HPDE6-E6E7 (cell line): Measurements from ENCODE around the gene CSAD.
"Not testable (repeated sequence)": the region's sequence is repeated elsewhere in the genome, so short reads cannot be mapped to it uniquely, and the experiment has no call there.

Source experiments
- DNase-seq: peaks from one replicate; pipeline ENCODE4 v3.0.0; 2011; ENCODE audit warnings: missing footprints; ENCODE audit errors: extremely low spot score

CSAD gene

DNA sequence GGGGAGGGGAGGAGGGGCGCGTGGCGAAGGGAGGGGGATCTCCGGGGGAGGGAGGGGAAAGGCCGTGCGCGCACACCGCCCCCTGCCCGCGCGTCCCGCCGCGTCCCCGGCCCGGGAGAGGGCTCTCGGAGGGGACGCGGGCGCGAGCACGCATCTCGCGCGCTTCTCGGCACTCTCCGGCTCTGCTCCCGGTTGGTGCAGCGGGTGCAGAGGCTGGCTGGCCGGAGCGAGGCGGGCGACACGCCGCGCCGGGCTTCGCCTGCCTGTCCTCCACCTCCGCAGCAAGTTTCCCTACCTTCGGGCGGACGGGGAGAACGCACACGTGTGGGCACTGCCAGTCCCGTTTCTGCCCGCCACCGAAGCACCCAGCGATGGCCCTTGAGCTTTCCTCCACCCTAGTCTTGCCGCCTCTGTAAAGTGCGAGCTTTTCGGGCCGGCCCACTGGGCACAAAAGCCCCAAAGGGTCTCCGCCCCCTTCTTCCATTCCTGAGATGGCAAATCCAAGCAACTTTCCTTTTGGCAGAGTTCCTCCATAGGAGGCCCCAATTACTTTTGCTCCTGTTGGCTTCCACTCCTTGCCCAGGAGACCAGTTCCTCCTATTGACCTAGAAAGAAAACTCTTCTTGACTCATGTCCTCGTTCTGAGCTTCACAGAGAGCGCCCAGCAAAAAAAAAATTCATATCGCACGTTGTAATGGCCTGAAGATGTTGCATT lies 363 bp upstream of the CSAD start:
- peak; percentile 82 for DNase-seq

DNA sequence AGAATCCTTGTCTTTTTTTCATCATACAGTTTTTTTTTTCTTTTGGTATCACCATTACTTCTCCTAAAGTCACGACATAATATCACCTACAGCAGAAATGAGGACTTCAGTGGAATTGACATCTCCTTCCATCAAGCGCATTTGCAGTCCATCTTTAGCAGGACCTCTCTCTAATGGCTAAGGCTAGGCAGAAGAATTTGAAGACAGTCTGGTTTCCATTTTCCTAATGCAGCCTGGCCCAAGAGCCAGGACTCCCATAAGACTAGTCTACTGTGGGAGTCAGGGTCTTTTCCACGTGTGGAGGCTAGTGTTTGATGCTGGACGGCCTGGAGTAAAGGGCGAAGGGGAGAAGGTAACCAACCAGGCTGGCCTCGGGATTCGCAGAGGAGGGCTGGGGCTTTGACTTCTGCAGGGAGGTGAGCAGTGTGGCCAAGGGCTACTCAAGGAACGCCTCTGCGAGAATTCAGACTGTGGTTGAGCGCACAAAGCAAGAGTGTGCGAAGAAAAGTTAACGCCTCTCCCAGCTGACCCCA lies 972 bp downstream of the CSAD start:
- no peak for DNase-seq

DNA sequence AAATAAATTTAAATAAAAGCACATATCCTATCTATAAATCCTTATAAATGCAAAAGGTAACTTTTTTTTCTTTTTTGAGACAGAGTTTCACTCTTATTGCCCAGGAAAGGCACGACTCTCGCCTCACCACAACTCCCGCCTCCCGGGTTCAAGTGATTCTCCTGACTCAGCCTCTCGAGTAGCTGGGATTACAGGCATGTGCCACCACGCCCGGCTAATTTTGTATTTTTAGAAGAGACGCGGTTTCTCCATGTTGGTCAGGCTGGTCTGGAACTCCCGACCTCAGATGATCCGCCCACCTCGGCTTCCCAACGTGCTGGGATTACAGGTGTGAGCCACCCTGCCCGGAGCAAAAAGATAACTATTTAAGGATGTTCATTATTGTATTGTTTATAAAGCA lies 1.9 kb downstream of the CSAD start:
- DNase-seq = not testable (repeated sequence)

- not testable (repeated sequence) for DNase-seq
These were observed 3.3 kb downstream of the CSAD start for GRCh38 chr12:53177447-53177846.

GRCh38 chr12:53176750-53177149 lies 4.0 kb downstream of the CSAD start:
- no peak for DNase-seq

- DNase-seq = no peak
These were observed 5.7 kb downstream of the CSAD start for GRCh38 chr12:53174881-53175491.

DNA sequence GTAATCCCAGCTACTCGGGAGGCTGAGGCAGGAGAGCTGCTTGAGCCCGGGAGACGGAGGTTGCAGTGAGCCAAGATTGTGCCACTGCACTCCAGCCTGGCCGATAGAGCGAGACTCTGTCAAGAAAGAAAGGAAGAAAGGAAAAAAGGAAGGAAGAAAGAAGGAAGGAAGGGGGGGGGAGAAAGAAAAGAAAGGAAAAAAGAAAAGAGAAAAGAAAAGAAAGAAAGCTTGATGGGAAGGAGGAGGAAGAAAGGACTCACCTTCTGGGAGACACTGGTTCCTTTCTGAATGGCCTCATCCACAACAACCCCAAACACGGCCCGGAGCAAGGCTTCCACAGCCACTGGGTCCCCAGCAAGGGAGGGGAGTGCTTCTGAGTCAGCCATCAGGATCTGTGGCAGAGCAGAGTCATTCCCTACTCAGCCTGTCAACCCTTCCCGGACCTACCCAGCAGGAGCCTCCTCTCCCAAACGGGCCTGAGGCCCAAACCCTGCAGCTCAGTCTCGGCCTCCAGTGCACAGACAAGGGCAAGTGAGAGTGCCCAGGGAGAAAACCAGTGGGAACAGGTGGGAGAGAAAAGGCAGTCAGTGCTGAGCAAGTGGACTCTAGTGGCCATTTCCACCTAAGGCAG lies 7.5 kb downstream of the CSAD start:
- DNase-seq = no peak

DNA sequence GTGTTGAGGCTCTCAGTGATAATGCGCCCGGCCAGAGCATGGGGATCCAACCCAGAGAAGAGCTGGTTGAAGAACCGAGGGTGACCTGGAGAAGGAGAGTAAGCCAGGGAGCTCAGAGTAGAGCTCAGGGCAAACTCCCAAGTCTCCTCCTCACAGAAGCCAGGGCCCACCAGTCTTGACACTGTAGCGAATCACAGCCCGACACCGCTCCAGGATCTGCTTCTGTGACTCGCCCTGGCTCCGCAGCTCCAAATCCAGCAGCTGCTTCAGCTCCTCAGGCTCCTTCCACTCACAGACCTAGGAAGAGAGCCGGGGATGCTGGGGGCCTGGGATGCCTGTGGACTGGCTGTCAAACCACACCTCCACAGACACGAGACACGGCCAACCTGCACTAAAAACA lies 8.4 kb downstream of the CSAD start:
- DNase-seq = no peak

- no peak for DNase-seq
These were observed 8.9 kb downstream of the CSAD start for GRCh38 chr12:53171725-53172329.

GRCh38 chr12:53170876-53171724 lies 9.6 kb downstream of the CSAD start:
- DNase-seq = no peak

DNA sequence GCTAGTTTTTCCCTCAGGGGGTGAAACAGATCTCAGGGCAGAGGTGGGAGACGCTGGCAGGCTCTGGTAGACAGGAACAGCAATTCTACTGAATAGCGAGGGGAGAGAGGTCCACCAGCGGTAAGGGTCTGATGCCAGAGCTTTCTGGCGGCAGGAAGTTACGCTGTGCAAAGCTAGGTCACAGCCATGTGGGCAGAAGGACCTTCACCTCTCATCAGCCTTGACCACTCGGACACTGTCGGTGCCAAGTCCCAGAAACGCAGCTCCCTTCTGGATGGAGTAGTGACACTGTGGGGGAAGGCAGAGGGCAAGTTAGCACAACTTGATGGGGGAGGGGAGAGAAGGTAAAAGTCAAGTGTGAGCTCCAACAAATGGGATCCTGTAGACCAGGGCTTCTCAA lies 10.5 kb downstream of the CSAD start:
- no peak for DNase-seq

DNA sequence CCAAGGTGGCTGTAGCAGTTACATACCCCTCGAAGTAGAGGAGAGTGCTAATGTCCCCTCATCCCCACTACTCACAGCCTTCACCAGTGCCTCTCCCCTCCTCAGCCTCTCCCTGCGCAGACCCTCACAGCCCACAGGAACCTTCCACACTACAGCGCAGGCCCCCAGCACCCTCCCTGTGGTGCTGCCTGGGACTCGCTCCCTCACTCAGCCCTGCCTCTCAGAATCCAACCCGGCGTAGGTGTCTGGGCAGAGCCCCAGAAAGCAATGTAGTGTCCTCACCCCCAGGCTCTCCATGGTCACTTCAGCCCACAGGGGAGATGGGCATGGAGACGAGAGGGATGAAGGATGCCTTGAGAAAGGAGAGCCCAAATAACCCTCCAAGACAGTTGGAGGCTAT lies 11.1 kb downstream of the CSAD start:
- no peak for DNase-seq

DNA sequence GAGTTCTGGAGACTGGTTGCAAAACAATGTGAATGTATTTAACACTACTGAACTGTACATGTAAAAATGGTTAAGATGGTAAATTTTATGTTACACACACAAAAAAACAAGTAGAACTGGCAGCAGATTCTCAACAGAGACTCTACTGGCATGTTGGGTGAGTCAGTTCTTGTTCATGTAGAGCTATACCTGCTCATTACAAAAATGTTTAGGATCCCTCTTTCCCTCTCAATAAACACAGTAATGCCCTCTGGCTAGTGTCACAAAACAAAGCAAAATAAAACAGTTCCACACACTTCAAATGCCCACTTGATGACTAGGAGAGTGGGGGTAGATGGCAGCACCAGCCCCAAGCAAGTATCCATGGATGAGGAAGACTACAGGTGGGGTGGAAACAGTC lies 13.9 kb downstream of the CSAD start:
- no peak for DNase-seq

DNA sequence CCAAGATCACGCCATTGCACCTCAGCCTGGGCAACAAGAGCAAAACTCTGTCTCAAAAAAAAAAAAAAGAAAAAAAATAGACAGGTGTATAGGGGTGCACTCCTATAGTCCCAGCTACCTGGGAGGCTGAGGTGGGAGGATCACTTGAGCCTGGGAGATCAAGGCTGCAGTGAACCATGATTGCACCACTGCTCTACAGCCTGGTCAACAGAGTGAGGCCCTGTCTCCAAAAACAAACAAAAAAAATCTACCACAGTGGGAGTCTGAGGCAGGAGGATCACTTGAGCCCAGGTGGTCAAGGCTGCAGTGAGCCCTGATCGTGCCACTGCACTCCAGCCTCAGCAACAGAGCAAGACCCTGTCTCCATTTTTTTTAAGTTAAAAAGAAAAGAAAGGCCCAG lies 17.7 kb downstream of the CSAD start:
- DNase-seq = not testable (repeated sequence)

- no peak for DNase-seq
These were observed 19.4 kb downstream of the CSAD start for GRCh38 chr12:53161119-53161911.

GRCh38 chr12:53160673-53161072 lies 20.1 kb downstream of the CSAD start:
- no peak for DNase-seq

GRCh38 chr12:53160000-53160399 lies 20.7 kb downstream of the CSAD start:
- DNase-seq = no peak

DNA sequence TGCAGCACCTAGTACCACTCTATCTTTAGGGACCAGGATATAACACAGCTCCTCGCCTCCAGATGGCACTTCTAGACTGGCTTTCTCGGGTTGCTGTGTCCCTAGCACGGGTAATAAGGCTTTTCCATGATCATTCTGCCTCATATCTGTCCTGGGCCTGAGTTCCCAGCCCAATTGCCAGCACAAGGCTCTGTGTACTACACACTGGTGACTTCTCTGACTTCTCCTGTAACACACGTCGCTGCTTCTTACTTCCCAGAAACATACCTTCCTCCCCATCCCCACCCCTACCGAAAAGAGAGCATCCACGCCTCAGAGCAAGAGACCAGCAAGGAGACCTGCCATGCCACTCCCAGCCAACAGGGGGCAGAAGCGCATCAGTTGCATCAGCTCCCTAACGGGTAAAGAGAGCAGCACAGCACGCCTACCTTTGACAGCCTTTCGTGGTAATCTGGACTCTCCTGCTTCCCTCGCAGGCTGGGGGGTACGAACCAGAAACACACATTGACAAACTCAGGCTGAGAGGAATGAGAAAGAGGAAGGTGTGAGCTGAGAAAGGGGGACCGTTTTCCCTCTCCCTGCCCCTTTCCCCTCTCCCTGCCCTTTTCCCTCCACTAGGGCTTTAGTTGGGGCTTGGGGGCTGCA lies 21.4 kb downstream of the CSAD start:
- peak; percentile 76 for DNase-seq

GRCh38 chr12:53152390-53152789 lies 28.3 kb downstream of the CSAD start:
- no peak for DNase-seq

DNA sequence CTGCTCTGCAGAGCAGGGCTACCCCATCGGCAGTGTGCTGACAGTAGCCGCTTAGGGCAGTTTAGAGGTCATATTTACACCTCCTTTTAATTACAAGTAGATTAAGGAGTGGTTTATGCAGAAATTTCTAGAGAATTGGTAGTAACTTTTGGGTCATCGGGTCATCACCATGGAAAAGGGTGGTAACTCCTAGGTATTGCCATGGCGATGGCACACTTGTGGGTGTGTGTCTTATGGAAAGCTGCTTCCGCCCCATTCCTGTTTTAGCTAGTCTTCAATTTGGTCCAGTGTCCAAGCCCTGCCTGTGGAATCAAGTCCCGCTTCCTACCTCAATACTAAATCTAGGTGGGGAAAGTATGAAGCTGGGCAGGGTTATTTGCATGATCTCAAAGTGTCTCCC lies 29.7 kb downstream of the CSAD start:
- DNase-seq = no peak
